GM08714 (cell line): ENCODE measurements around the gene FNDC3B.

Experiments used
- H3K4me3 ChIP-seq: fragments of 200-500 bp; sonication (Bioruptor generic); 2 replicates; pipeline ENCODE4 v1.5.1; 2014; ENCODE audit warnings: mild to moderate bottlenecking, low read length, inconsistent platforms
- ZNF274 ChIP-seq: IDR thresholded peaks from 2 replicates; pipeline ENCODE4 v1.6.1; 2012; ENCODE audit warnings: mild to moderate bottlenecking, low read depth, low read length

FNDC3B gene

DNA sequence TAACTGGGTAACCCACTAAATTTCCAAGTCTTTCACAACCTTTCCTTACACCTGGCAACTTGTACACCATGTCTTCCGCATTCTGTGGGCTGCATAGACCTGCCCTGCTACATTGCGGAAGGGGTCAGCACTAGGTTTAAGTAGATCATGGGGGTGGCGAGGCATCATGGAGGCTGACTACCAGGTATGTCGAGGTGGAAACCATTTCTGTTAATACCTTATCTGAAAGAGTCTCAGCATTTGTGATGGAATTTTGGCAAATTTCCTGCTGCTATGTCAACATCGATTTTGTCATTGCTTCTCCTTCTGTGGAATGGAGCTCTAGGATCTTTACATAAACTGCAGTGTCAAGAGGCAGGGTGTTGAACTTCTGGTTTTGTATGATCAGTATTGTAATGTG lies 221.7 kb downstream of the FNDC3B start:
- no peak overlapping the region for H3K4me3 ChIP-seq
- no peak for TF ChIP-seq ZNF274

GRCh38 chr3:172262991-172263608 lies 223.7 kb downstream of the FNDC3B start:
- TF ChIP-seq ZNF274, result no peak
- H3K4me3 ChIP-seq, result no peak overlapping the region

DNA sequence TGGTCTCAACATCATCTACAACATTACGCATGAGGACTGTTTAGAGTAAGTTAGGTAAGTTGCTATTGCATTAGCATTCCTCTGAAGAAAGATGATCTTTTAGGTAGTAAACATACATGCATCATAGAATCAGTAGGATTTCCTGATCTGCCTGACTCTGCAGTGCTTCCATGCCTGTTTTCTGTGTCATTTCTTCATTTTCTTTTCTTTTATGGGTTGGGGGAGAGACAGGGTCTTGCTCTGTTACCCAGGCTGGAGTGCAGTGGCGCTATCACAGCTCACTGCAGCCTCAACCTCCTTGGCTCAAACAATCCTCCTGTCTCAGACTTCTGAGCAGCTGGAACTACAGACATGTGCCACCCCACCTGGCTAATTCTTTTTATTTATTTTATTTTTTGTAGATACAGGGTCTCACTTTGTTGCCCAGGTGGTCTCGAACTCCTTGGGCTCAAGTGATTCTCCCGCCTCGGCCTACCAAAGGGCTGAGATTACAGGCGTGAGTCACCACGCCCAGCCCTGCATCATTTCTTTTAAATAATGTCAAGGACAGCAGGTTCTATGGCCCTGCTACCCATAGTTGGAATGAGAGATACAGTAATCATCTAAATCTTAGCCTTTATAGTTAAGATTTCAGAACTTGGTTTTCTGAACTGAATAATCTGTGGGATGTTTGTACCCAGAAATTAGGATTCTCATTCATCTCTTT lies 224.6 kb downstream of the FNDC3B start:
- TF ChIP-seq ZNF274, result no peak
- no peak overlapping the region for H3K4me3 ChIP-seq

GRCh38 chr3:172266103-172266502 lies 226.7 kb downstream of the FNDC3B start:
- no peak overlapping the region for H3K4me3 ChIP-seq
- TF ChIP-seq ZNF274, result no peak

DNA sequence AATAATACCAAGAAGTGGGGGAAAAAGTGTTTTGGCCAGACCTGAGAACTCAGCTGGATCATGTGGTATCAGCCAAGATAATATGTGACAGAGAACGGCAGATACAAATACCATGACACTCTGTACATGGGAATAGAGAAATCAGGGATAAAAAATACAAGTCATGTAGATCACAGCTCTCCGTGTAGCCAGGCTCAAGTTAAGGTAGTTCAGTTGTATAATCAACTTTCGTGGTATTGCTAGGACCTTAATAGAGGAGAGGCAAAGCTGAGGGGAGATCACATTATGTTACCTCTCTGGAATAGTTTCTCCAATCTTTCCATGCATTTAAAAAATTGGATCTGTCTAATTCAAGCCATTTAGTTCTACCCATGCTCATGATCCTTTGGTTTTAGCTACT lies 229.0 kb downstream of the FNDC3B start:
- no peak for TF ChIP-seq ZNF274
- H3K4me3 ChIP-seq, result no peak overlapping the region

DNA sequence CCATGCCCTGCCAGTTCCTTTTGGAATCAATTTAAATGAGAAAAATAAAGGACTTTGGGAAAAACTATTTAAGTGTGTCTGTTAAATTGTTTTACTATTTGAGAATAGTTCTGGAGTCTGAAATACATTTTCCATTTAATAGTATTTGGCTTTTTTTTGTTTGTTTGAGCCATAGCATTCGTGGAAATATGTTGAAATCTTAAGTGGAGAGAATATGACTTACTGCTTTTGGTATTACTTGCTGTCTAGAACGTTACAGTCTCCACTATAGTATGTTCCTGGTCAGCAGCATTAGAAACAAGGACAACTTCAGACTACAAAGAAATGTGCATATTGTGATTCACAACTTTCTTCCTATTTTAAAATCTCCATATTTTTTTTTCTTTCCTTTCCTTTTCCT lies 229.5 kb downstream of the FNDC3B start:
- H3K4me3 ChIP-seq, result no peak overlapping the region
- TF ChIP-seq ZNF274, result no peak

GRCh38 chr3:172270557-172271166 lies 231.3 kb downstream of the FNDC3B start:
- no peak overlapping the region for H3K4me3 ChIP-seq
- TF ChIP-seq ZNF274, result no peak

DNA sequence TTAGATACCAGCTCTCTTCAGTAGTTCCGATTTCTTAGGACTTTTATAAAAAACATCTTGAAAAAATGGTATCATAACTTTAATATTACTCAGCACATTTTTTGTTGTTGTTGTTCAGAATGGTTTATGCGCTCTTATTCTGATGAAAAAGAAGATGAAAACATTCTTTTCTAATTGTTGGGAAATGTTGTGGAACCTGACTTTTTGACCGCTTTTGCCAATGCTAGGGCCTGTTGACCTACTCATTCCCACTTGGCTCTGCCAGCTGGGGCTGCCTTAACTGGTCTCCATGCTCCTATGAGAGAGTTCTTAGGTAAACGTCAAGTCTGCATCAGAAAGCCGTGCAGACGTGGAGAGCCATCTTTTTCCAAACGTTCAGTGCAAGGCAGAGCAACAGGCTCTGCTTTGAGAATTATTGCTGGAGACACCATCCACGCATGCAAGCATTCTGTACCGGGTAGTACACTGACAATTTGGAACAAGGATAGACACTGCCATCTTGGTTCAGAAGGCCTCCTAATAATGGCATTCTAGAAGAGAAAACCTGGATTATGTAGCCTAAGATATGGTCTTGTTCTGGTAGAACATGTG lies 232.1 kb downstream of the FNDC3B start:
- H3K4me3 ChIP-seq, result no peak overlapping the region
- no peak for TF ChIP-seq ZNF274

DNA sequence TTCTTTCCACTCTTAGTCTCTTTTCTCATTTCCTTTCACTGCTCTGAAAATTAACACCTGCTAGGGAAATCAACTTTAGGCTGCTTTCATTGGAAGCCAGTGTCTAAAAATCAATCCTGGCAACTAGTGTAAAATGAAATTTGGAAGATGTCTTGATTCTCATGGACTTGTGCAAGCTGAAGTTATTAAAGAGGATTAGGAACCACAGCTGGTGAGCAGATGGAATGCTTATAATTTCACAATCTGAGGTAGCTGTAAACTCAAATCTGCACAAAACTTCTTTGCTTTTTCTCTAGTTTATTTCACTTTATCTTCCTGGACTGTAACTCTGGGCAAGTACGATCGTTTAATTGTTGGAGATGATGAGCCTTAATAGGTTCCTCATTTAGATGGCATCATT lies 233.3 kb downstream of the FNDC3B start:
- TF ChIP-seq ZNF274, result no peak
- no peak overlapping the region for H3K4me3 ChIP-seq

DNA sequence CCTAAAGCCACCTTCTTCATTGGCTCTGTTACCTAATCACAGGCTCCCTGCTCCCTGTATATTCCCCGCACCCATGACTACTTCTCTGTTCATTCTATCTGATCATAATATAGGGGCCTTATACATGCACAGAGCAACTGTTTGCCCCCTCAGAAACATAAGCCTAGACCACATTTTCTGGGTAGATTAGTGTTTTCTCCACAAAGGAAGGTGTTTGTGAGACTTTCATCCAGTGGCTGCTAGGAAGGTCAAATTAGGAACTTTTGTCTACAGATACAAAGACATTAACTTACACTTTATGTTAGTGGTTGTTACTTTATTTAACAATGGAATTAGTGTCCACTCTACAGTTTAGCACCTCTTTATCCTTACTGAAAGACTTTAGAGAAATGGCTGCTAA lies 234.0 kb downstream of the FNDC3B start:
- no peak for TF ChIP-seq ZNF274
- H3K4me3 ChIP-seq, result no peak overlapping the region

DNA sequence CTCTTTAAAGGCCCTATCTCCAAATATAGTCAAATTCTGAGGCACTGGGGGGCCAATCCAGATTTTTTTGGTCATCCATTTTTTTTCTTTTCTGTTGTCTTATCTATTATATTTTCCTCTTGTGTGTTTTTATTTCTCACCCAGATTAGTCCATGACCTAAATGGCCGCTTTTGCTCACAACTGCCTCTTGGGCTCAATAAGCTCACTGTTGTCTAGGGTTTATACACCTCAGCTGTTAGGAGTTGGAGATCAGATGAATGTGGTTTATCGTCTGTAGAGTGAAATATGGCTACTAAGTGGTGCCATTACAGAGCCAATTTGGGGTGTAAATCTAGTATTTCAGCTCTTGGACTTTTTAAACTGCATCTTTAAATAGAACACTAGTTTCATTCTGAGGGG lies 235.5 kb downstream of the FNDC3B start:
- H3K4me3 ChIP-seq, result no peak overlapping the region
- no peak for TF ChIP-seq ZNF274

GRCh38 chr3:172275586-172275985 lies 236.2 kb downstream of the FNDC3B start:
- no peak overlapping the region for H3K4me3 ChIP-seq
- no peak for TF ChIP-seq ZNF274

GRCh38 chr3:172276103-172276502 lies 236.7 kb downstream of the FNDC3B start:
- no peak overlapping the region for H3K4me3 ChIP-seq

DNA sequence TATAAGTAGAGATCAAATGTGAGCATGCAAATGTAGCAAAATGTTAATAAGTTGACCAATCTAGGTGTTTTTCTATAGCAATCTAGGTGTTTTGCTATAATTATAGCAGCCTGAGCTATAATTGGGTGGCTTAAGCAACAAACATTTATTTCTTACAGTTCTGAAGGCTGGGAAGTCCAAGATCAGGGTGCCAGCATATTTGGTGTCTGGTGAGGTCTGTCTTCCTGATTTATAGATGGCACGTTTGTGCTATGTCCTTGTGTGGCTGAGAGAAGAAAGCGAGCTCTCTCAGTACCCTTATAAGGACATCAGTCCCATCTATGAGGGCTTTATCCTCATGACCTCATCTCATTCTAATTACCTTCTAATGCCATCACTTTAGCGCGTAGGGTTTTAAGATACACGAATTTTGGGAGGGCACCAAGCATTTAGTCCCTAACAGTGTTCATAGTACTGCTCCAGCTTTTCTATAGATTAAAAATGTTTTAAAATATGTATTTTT lies 237.8 kb downstream of the FNDC3B start:
- TF ChIP-seq ZNF274, result no peak
- no peak overlapping the region for H3K4me3 ChIP-seq

More at GRCh38 chr3:172276103-172276502, 236.7 kb downstream of the FNDC3B start:
- TF ChIP-seq ZNF274, result no peak
